IPS-20b (cell line): ENCODE results near the gene CLIP2.
"Not testable (repeated sequence)": the region's sequence is repeated elsewhere in the genome, so short reads cannot be mapped to it uniquely, and the experiment has no call there.

ENCODE experiments used
- H3K27ac ChIP-seq: one replicate; pipeline ENCODE4 v1.5.1; 2013; ENCODE audit warnings: low read length
- H3K27me3 ChIP-seq: 2 replicates; pipeline ENCODE4 v1.6.1; 2013; ENCODE audit warnings: mild to moderate bottlenecking, low read length, inconsistent platforms; ENCODE audit not compliant: insufficient read depth
- H3K36me3 ChIP-seq: 2 replicates; pipeline ENCODE4 v1.6.1; 2013; ENCODE audit warnings: low read depth, mild to moderate bottlenecking, inconsistent platforms, low read length, moderate library complexity; ENCODE audit not compliant: insufficient read depth
- H3K4me1 ChIP-seq: 2 replicates; pipeline ENCODE4 v1.6.1; 2013; ENCODE audit warnings: mild to moderate bottlenecking, control low read depth, inconsistent platforms, low read length, moderate library complexity; ENCODE audit not compliant: insufficient read depth
- H3K4me3 ChIP-seq: 2 replicates; pipeline ENCODE4 v1.5.1; 2013; ENCODE audit warnings: mild to moderate bottlenecking, low read length, inconsistent platforms
- H3K9ac ChIP-seq: 2 replicates; pipeline ENCODE4 v1.6.1; 2013; ENCODE audit warnings: low read depth, mild to moderate bottlenecking, inconsistent platforms, low read length, moderate library complexity
- H3K9me3 ChIP-seq: 2 replicates; pipeline ENCODE4 v1.6.1; 2013; ENCODE audit warnings: mild to moderate bottlenecking, low read depth, low read length, inconsistent platforms; ENCODE audit not compliant: insufficient read depth

CLIP2 gene

GRCh38 chr7:74418076-74418475 lies 128.9 kb downstream of the CLIP2 start:
- Histone ChIP-seq H3K9ac (no peak overlapping the region), H3K4me1 (no peaks in the 10 kb centered on the region), H3K27ac (no peak overlapping the region), H3K27me3 (no peaks in the 10 kb centered on the region), H3K4me3 (no peak overlapping the region), H3K9me3 (no peaks in the 10 kb centered on the region), H3K36me3 (no peaks in the 10 kb centered on the region)

GRCh38 chr7:74418538-74418937 lies 129.3 kb downstream of the CLIP2 start:
- H3K4me3 ChIP-seq, result no peak overlapping the region
- H3K27ac ChIP-seq, result no peak overlapping the region
- no peak overlapping the region for H3K9ac ChIP-seq
- no peaks in the 10 kb centered on the region for H3K27me3 ChIP-seq
- no peaks in the 10 kb centered on the region for H3K9me3 ChIP-seq
- H3K4me1 ChIP-seq, result no peaks in the 10 kb centered on the region
- H3K36me3 ChIP-seq, result no peaks in the 10 kb centered on the region

- not testable (repeated sequence) for H3K27ac ChIP-seq
These were observed 130.0 kb downstream of the CLIP2 start for GRCh38 chr7:74419232-74419631.

GRCh38 chr7:74420006-74420405 lies 130.8 kb downstream of the CLIP2 start:
- Histone ChIP-seq H3K4me1 (no peaks in the 10 kb centered on the region), H3K27ac (no peak overlapping the region), H3K4me3 (no peak overlapping the region), H3K27me3 (no peaks in the 10 kb centered on the region), H3K9ac (no peak overlapping the region), H3K36me3 (no peaks in the 10 kb centered on the region), H3K9me3 (no peaks in the 10 kb centered on the region)

More at GRCh38 chr7:74419232-74419631, 130.0 kb downstream of the CLIP2 start:
- not testable (repeated sequence) for H3K4me1 ChIP-seq, H3K9me3 ChIP-seq, H3K27me3 ChIP-seq, H3K9ac ChIP-seq, H3K36me3 ChIP-seq, H3K4me3 ChIP-seq

- no peaks in the 10 kb centered on the region for H3K9me3 ChIP-seq
- H3K4me3 ChIP-seq, result no peak overlapping the region
- H3K36me3 ChIP-seq, result no peaks in the 10 kb centered on the region
- H3K9ac ChIP-seq, result no peak overlapping the region; the same call in 1 of the 2 replicates
- H3K27ac ChIP-seq, result no peak overlapping the region
- H3K27me3 ChIP-seq, result no peaks in the 10 kb centered on the region
- H3K4me1 ChIP-seq, result peaks cover 7% of the 10 kb centered on the region; the same call in 1 of the 2 replicates
These were observed 135.2 kb downstream of the CLIP2 start for GRCh38 chr7:74424291-74424880.

- Histone ChIP-seq H3K36me3 (no peaks in the 10 kb centered on the region), H3K27me3 (no peaks in the 10 kb centered on the region), H3K27ac (no peak overlapping the region), H3K9me3 (no peaks in the 10 kb centered on the region), H3K9ac (no peak overlapping the region), H3K4me3 (no peak overlapping the region), H3K4me1 (peaks cover 14% of the 10 kb centered on the region; the same call in 1 of the 2 replicates)
These were observed 138.8 kb downstream of the CLIP2 start for GRCh38 chr7:74428023-74428422.

GRCh38 chr7:74429153-74429747 lies 140.0 kb downstream of the CLIP2 start:
- H3K9me3 ChIP-seq, result no peaks in the 10 kb centered on the region
- H3K4me3 ChIP-seq, result no peak overlapping the region
- H3K27ac ChIP-seq, result peak overlapping the region; percentile 7
- H3K9ac ChIP-seq, result peak overlapping the region; percentile 55; the same call in 1 of the 2 replicates
- H3K27me3 ChIP-seq, result no peaks in the 10 kb centered on the region
- peaks cover 14% of the 10 kb centered on the region; the same call in 1 of the 2 replicates for H3K4me1 ChIP-seq
- no peaks in the 10 kb centered on the region for H3K36me3 ChIP-seq

GRCh38 chr7:74430409-74430808 lies 141.2 kb downstream of the CLIP2 start:
- H3K27me3 ChIP-seq, H3K9ac ChIP-seq, H3K4me3 ChIP-seq, H3K9me3 ChIP-seq, H3K27ac ChIP-seq, H3K36me3 ChIP-seq: not testable (repeated sequence)
- peaks cover 14% of the 10 kb centered on the region; the same call in 1 of the 2 replicates for H3K4me1 ChIP-seq

- H3K4me3 ChIP-seq, result no peak overlapping the region; the same call in 1 of the 2 replicates
- H3K27ac ChIP-seq, result no peak overlapping the region
- peak overlapping the region; percentile 48 for H3K9ac ChIP-seq
- H3K9me3 ChIP-seq, result no peaks in the 10 kb centered on the region
- no peaks in the 10 kb centered on the region for H3K36me3 ChIP-seq
- peaks cover 14% of the 10 kb centered on the region; the same call in 1 of the 2 replicates for H3K4me1 ChIP-seq
- no peaks in the 10 kb centered on the region for H3K27me3 ChIP-seq
These were observed 141.8 kb downstream of the CLIP2 start for GRCh38 chr7:74430961-74431466.

- H3K27me3 ChIP-seq, H3K4me1 ChIP-seq, H3K9me3 ChIP-seq, H3K36me3 ChIP-seq, H3K4me3 ChIP-seq, H3K27ac ChIP-seq, H3K9ac ChIP-seq: not testable (repeated sequence)
These were observed 148.0 kb downstream of the CLIP2 start for GRCh38 chr7:74437291-74437571.

GRCh38 chr7:74438327-74438726 lies 149.1 kb downstream of the CLIP2 start:
- Histone ChIP-seq H3K9ac (no peak overlapping the region), H3K27me3 (no peaks in the 10 kb centered on the region), H3K27ac (no peak overlapping the region), H3K4me1 (no peaks in the 10 kb centered on the region), H3K9me3 (peaks cover 9% of the 10 kb centered on the region), H3K36me3 (no peaks in the 10 kb centered on the region), H3K4me3 (no peak overlapping the region)

- Histone ChIP-seq H3K36me3 (no peaks in the 10 kb centered on the region), H3K4me1 (no peaks in the 10 kb centered on the region), H3K9me3 (peaks cover 9% of the 10 kb centered on the region), H3K27me3 (no peaks in the 10 kb centered on the region), H3K4me3 (no peak overlapping the region), H3K27ac (no peak overlapping the region), H3K9ac (no peak overlapping the region)
These were observed 150.3 kb downstream of the CLIP2 start for GRCh38 chr7:74439541-74439940.
